Cardiac fibroblast (primary cell): ENCODE results near the gene GRAMD1B.
"Not testable (repeated sequence)": the region's sequence is repeated elsewhere in the genome, so short reads cannot be mapped to it uniquely, and the experiment has no call there.

Source experiments
- DNase-seq, 2 donors: peaks; one replicate each; pipeline versions ENCODE4 v3.0.0 to v3.0.0-alpha.2; 2010; ENCODE audit warnings: low read depth in 2 of 2
- H3K4me3 ChIP-seq, 2 donors: replicated peaks in 1 of 2; 1 replicate in 1 of 2; 2 replicates in 1 of 2; pipeline ENCODE4 v1.5.1; 2011; ENCODE audit warnings: low read depth in 2 of 2, low read length in 2 of 2, mild to moderate bottlenecking in 2 of 2, moderate library complexity in 1 of 2
- CTCF ChIP-seq: IDR thresholded peaks from one replicate; pipeline ENCODE4 v1.5.1; 2011; ENCODE audit warnings: low read depth, mild to moderate bottlenecking, low read length, inconsistent platforms

Gene GRAMD1B

DNA sequence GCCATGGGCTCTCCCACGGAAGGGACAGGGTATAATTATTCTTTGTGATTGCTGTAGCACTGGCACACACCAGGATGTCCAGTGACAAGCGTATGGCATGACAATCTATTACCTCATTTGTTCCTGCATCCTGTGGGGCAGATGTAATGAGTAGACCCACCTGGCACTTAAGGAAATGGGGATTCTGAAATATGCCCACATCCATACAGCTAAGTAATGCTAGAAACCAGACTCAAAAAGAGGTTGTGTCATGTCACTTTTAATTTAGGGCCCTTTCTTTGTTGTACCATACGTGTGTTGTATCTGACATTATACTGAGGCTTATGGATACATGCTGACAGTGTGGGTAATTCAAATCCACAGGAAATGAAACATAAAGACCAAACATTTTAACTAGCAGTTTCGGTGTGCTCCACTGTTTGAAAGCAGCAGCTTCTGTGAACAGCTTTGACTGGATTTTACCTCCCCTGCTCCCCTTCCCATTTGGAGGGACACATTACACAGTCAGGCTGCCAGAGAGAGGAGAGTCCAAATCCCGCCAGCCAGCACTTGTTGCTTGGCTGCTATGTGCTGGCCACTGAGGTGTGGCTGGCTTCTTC is 21.2 kb downstream of the GRAMD1B start:
- DNase-seq = no peak
- H3K4me3 ChIP-seq = no peak overlapping the region
- TF ChIP-seq CTCF = no peak

GRCh38 chr11:123452794-123453193 is 22.7 kb downstream of the GRAMD1B start:
- no peak for DNase-seq
- TF ChIP-seq CTCF = no peak
- H3K4me3 ChIP-seq = no peak overlapping the region

DNA sequence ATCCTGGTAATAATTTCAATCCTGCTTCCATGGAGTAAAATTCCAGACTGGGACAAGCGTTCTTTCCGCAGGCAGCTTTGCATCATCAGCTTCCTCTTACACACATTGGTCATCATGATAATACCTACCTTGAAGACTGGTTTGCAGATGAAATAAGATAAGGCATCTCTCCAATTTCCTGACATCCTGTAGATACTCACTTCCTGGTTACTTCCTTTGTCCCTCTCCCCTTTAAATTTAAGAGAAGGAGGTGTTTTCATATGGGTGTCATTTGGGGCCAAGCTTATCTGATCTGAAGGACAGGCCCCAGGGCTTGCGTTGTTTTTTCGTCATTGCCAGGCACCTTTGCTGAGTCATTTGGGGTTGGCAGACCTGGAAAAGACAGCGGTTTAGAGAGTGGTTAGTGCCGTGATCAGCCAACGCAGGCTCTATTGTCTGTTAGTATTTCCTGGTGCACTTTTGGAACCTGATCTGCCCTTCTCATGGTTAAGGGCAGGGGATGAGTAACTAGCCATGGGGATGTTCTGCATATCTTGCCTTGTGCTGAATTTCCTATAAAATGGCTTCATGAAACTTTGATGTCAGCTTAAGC is 24.1 kb downstream of the GRAMD1B start:
- TF ChIP-seq CTCF = no peak

DNA sequence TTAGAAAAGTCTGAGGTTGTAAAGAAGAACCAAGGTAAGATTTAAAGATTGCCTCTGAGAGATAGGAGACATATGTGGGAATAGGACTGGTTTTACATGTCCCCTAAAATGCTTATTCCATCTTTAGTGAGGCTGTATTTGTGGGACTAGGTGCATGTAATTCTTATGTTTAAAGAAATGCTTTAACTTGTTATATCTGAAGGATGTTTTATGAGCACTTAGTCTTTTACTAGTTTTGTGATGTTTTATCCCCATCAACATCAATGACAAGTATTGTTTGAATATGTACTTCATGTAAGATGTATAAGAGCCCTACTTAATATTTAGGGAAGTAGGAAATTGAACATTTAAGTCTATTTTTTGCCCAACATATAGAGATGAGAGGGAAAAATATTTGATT is 24.7 kb downstream of the GRAMD1B start:
- no peak overlapping the region for H3K4me3 ChIP-seq
- DNase-seq = no peak
- TF ChIP-seq CTCF = no peak

More for the DNA sequence above, 24.1 kb downstream of the GRAMD1B start:
- DNase-seq = peak; percentile 67 to 85
- no peak overlapping the region for H3K4me3 ChIP-seq

DNA sequence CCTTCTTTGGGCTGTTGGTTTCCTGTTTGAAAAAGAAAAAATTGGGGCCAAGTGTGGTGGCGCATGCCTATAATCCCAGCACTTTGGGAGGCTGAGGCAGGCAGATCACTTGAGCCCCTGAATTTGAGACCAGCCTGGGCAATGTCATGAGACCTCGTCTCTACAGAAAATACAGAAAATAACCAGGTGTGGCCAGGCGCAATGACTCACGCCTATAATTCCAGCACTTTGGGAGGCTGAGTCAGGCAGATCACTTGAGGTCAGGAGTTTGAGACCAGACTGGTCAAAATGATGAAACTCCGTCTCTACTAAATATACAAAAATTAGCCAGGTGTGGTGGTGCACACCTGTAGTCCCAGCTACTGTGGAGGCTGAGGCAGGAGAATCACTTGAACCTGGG is 26.4 kb downstream of the GRAMD1B start:
- not testable (repeated sequence) for DNase-seq, H3K4me3 ChIP-seq

DNA sequence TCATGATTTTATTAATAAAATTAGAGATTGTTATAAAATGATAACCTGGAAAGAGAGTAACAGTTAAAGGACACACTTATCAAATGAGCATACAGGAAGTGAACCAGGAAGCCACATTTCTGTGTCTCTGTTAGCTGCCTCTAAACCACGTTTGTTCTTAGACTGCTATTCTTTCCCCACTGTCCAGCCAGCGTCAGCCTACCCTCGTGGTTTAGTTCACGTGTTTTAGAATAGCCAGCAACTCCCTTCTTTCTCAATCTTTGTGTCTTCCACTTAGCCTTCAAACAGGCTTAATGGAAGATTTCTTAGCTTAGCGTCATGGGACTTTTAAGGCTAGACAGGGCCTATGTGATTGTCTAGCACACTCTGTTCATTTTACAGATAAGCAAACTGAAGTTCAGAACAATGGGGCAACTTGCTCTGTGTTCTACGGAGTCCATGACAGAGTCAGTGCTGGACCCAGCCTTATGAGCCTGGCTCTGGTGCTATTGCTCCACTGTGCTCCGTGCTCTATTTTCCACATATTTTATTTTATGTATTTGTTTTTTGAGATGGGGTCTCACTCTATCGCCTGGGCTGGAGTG is 27.2 kb downstream of the GRAMD1B start:
- TF ChIP-seq CTCF = no peak
- no peak overlapping the region for H3K4me3 ChIP-seq
- DNase-seq = peak; percentile 55 to 58

- no peak for DNase-seq
- H3K4me3 ChIP-seq = no peak overlapping the region
- TF ChIP-seq CTCF = no peak
Measured at GRCh38 chr11:123458501-123458900, 28.4 kb downstream of the GRAMD1B start.
